Measurements from ENCODE around the gene ELK4.

DNA sequence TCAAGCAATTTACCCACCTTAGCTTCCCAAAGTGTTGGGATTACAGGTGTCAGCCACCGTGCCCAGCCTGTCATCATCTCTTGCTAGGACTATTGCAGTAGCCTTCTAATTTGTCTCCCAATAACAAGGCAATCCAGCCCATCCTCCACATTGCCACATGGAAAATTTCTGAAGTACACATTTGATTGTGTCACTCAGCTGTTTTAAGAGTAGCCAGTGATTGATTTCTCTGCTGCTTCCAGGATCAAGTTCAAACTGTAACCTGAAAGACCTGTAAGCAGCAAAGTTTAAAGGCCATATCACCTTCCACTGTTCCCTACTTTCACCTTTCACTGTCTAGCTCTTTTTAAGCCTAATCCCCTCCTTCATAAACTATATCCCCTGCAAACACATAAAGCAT is 7.8 kb upstream of the ELK4 start:
- no peak for TF ChIP-seq CTCF (IDR thresholded peaks at IDR 0.05)
- TF ChIP-seq POLR2A (IDR thresholded peaks at IDR 0.05) = no peak

All from thyroid gland (tissue), 4 donors.